Sigmoid colon (tissue), 4 donors: ENCODE measurements around the gene SLC25A19.

Experiments used
- EP300 ChIP-seq, 4 donors: sonication (generic); formaldehyde crosslinking; IDR thresholded peaks; one replicate each; pipeline ENCODE4 v1.6.1; 2017; ENCODE audit warnings: antibody characterized with exemption in 4 of 4
- POLR2A ChIP-seq, 2 donors: fragments of 450-650 bp; IDR thresholded peaks; one replicate each; pipeline ENCODE4 v1.6.1; 2016; ENCODE audit warnings: antibody characterized with exemption in 2 of 2, mild to moderate bottlenecking in 2 of 2, moderate library complexity in 2 of 2
- POLR2AphosphoS5 ChIP-seq, 4 donors: sonication (generic); formaldehyde crosslinking; IDR thresholded peaks; one replicate each; pipeline ENCODE4 v1.6.1; 2017; ENCODE audit warnings: antibody characterized with exemption in 4 of 4
- TF ChIP-seq, protein P1 (sequence below), 4 experiments: fragments of 450-650 bp in 3 of 4; fragments of 200-600 bp in 1 of 4; IDR thresholded peaks; one replicate each; pipeline ENCODE4 v1.5.1; 2016 to 2019; ENCODE audit warnings: antibody characterized with exemption in 4 of 4, mild to moderate bottlenecking in 3 of 4, moderate library complexity in 2 of 4

DNA sequence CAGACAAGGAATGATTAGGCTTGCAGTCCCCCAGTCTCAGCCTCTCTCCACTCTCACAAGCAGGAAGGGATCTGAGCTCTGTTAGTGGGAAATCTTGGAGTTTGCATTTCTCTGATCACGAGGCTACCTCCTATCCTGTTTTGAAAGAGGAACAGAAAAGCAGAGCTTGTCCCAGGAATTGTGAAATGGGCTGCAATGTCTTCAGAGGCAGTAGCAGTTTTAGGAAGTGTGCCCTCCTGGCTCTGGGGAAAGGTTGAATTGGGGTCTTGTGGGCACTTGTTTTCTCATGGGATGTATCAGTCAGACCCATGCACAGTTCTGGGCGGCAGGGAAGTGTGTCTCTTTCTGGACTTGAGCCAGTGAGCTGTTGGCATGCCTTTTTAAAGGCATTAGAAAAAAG is 60.9 kb downstream of the SLC25A19 start:
- TF ChIP-seq, protein P1, sequence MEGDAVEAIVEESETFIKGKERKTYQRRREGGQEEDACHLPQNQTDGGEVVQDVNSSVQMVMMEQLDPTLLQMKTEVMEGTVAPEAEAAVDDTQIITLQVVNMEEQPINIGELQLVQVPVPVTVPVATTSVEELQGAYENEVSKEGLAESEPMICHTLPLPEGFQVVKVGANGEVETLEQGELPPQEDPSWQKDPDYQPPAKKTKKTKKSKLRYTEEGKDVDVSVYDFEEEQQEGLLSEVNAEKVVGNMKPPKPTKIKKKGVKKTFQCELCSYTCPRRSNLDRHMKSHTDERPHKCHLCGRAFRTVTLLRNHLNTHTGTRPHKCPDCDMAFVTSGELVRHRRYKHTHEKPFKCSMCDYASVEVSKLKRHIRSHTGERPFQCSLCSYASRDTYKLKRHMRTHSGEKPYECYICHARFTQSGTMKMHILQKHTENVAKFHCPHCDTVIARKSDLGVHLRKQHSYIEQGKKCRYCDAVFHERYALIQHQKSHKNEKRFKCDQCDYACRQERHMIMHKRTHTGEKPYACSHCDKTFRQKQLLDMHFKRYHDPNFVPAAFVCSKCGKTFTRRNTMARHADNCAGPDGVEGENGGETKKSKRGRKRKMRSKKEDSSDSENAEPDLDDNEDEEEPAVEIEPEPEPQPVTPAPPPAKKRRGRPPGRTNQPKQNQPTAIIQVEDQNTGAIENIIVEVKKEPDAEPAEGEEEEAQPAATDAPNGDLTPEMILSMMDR (IDR thresholded peaks at IDR 0.05) = no peak
- TF ChIP-seq EP300 (IDR thresholded peaks at IDR 0.05) (no peak), POLR2A (IDR thresholded peaks at IDR 0.05) (no peak), POLR2AphosphoS5 (IDR thresholded peaks at IDR 0.05) (peak in 2 of 4 donors; percentile 19 to 29)
